Endothelial cell of umbilical vein (primary cell): ENCODE results near the gene BABAM2. TPM values are rescaled to one million over a fixed set of nuclear protein-coding genes. Genes with fewer than 3 reads are reported as not detected.
"Not testable (repeated sequence)": the region's sequence is repeated elsewhere in the genome, so short reads cannot be mapped to it uniquely, and the experiment has no call there.

Experiments used
- BruUV-seq: library from RNA; stranded (reverse); fragments of 400-500 nt; replicated peaks from 2 replicates; lab custom pipeline; 2021; lab: Mats Ljungman, UMichigan
- CTCF ChIA-PET: fragments of 300-600, 350-600 bp; sonication (Branson Sonifier 250); formaldehyde crosslinking; loops from one replicate; lab custom pipeline; 2021; ENCODE audit warnings: antibody characterized with exemption, inconsistent platforms; lab: Charles Lee
- POLR2A ChIA-PET: fragments of 300-600, 350-600 bp; sonication (Branson Sonifier 250); formaldehyde crosslinking; loops from one replicate; lab custom pipeline; 2021; ENCODE audit warnings: antibody characterized with exemption, inconsistent platforms; lab: Charles Lee
- DNase-seq: peaks from one replicate; pipeline ENCODE4 v3.0.0-alpha.2; 2011; ENCODE audit warnings: low read depth, low spot score
- FAIRE-seq: peaks from 2 replicates; lab custom pipeline; 2011; peaks lifted over from hg19 to GRCh38; lab: Jason Lieb, UNC
- H2AFZ ChIP-seq: 2 replicates; pipeline ENCODE4 v1.6.0; 2012; ENCODE audit warnings: low read depth, low read length, control low read depth, inconsistent platforms
- H3K27ac ChIP-seq: 2 replicates; pipeline ENCODE4 v1.5.1; 2011; ENCODE audit warnings: low read depth, mild to moderate bottlenecking, control low read depth, low read length, moderate library complexity; ENCODE audit not compliant: insufficient read depth
- H3K27me3 ChIP-seq, 2 experiments: 2 replicates each; pipeline versions ENCODE4 v1.6.0 to v1.6.1; 2011; ENCODE audit warnings: low read length in 2 of 2, mixed read lengths in 1 of 2; ENCODE audit not compliant: control insufficient read depth in 2 of 2, insufficient read depth in 2 of 2
- H3K36me3 ChIP-seq, 2 experiments: 2 replicates in 1 of 2; 3 replicates in 1 of 2; pipeline ENCODE4 v1.5.1; 2011; ENCODE audit warnings: low read length in 2 of 2, mild to moderate bottlenecking in 1 of 2, moderate library complexity in 1 of 2; ENCODE audit not compliant: control insufficient read depth in 2 of 2, insufficient read depth in 2 of 2; ENCODE audit errors: extremely low read depth in 1 of 2
- H3K4me1 ChIP-seq: 3 replicates; pipeline ENCODE4 v1.5.1; 2011; ENCODE audit warnings: mild to moderate bottlenecking, low read length; ENCODE audit not compliant: control insufficient read depth, insufficient read depth; ENCODE audit errors: extremely low read depth
- H3K4me2 ChIP-seq: 2 replicates; pipeline ENCODE4 v1.6.1; 2011; ENCODE audit warnings: low read length, control low read depth, mixed read lengths; ENCODE audit not compliant: insufficient read depth
- H3K4me3 ChIP-seq, 3 experiments: fragments of 200-600 bp in 1 of 3; sonication (generic), shearing (Covaris generic) in 1 of 3; replicated peaks in 1 of 3; 2 replicates each; pipeline ENCODE4 v1.5.1; 2011 to 2016; ENCODE audit warnings: control low read depth in 3 of 3, low read length in 3 of 3, mild to moderate bottlenecking in 2 of 3, inconsistent platforms in 1 of 3, low read depth in 1 of 3, moderate library complexity in 1 of 3; ENCODE audit not compliant: insufficient read depth in 1 of 3
- H3K79me2 ChIP-seq: 2 replicates; pipeline ENCODE4 v1.6.0; 2012; ENCODE audit warnings: low read length, inconsistent platforms; ENCODE audit not compliant: control insufficient read depth, insufficient read depth
- H3K9ac ChIP-seq: replicated peaks from 2 replicates; pipeline ENCODE3; 2011; ENCODE audit warnings: low read length, control low read depth; ENCODE audit not compliant: insufficient read depth; ENCODE audit errors: extremely low read depth
- H3K9me1 ChIP-seq: replicated peaks from 3 replicates; pipeline ENCODE4 v1.6.0; 2011; ENCODE audit warnings: mild to moderate bottlenecking, low read length; ENCODE audit not compliant: control insufficient read depth, insufficient read depth; ENCODE audit errors: extremely low read depth
- H3K9me3 ChIP-seq: replicated peaks from 2 replicates; pipeline ENCODE4 v1.5.1; 2012; ENCODE audit warnings: low read length, inconsistent platforms; ENCODE audit not compliant: control insufficient read depth, insufficient read depth
- H4K20me1 ChIP-seq: replicated peaks from 2 replicates; pipeline ENCODE3; 2011; ENCODE audit warnings: mild to moderate bottlenecking, low read length; ENCODE audit not compliant: control insufficient read depth, insufficient read depth; ENCODE audit errors: extremely low read depth
- CTCF ChIP-seq, 2 donors: IDR thresholded peaks; 1 replicate in 1 of 2; 2 replicates in 1 of 2; pipeline ENCODE4 v1.5.1; 2011; ENCODE audit warnings: low read length in 2 of 2, mild to moderate bottlenecking in 2 of 2, moderate library complexity in 2 of 2, control low read depth in 1 of 2, inconsistent platforms in 1 of 2, low read depth in 1 of 2; ENCODE audit not compliant: insufficient read depth in 1 of 2; ENCODE audit errors: extremely low read depth in 1 of 2
- EZH2 ChIP-seq: IDR thresholded peaks from 2 replicates; pipeline ENCODE4 v1.6.1; 2012; ENCODE audit warnings: borderline replicate concordance, low read depth, mild to moderate bottlenecking, moderate library complexity, low read length, inconsistent platforms; ENCODE audit not compliant: severe bottlenecking
- FOS ChIP-seq: IDR thresholded peaks from 2 replicates; pipeline ENCODE4 v1.6.1; 2011; ENCODE audit warnings: mild to moderate bottlenecking, low read length, moderate library complexity, borderline replicate concordance; ENCODE audit not compliant: insufficient read depth
- GATA2 ChIP-seq: IDR thresholded peaks from 2 replicates; pipeline ENCODE4 v1.7.0; 2011; ENCODE audit warnings: low read depth, mild to moderate bottlenecking, moderate library complexity, mixed read lengths, low read length; ENCODE audit not compliant: insufficient read length, insufficient read depth
- JUN ChIP-seq: IDR thresholded peaks from 2 replicates; pipeline ENCODE4 v1.6.1; 2011; ENCODE audit warnings: borderline replicate concordance, low read depth; ENCODE audit not compliant: insufficient read length, insufficient read depth
- MAX ChIP-seq: IDR thresholded peaks from 2 replicates; pipeline ENCODE4 v1.6.1; 2011; ENCODE audit not compliant: insufficient read depth, insufficient read length
- MYC ChIP-seq: IDR thresholded peaks from one replicate; pipeline ENCODE4 v1.6.1; 2011; ENCODE audit warnings: mild to moderate bottlenecking, low read depth, low read length
- POLR2AphosphoS5 ChIP-seq: IDR thresholded peaks from 2 replicates; pipeline ENCODE4 v1.6.1; 2012; ENCODE audit warnings: low read depth, mild to moderate bottlenecking, control low read depth, low read length, moderate library complexity; ENCODE audit not compliant: insufficient read depth
- dilution Hi-C: fragments of 300-500 bp; cut with MboI; formaldehyde crosslinking; loops from one replicate; pipeline ENCODE4 v1.15.0; 2019; ENCODE audit warnings: low sequenced_read_pairs; ENCODE audit not compliant: extremely low pct_ligation_motif_present
- intact Hi-C: fragments of 100-400 bp; cut with micrococcal nuclease; formaldehyde crosslinking; loops from one replicate; pipeline ENCODE4 v1.10.0; 2022
- polyA plus RNA-seq, 4 experiments: library from polyadenylated mRNA; depleted of rRNA in 3 of 4; stranded (reverse) in 3 of 4; unstranded in 1 of 4; fragments of >200 nt; gene quantifications; 2 replicates each; pipeline versions ENCODE4 v1.2.1 to v1.2.3, GENCODE V29; 2011 to 2012; ENCODE audit warnings: missing spikeins in 1 of 4
- total RNA-seq: library from RNA; stranded (reverse); gene quantifications from 2 replicates; pipeline ENCODE4 v1.2.3, GENCODE V29; 2021

Gene BABAM2
- total and polyA plus RNA-seq, 2 donors (not counting 3 experiments of a cell fraction or from before 2014, with no cell fraction given) = 19.9 to 27.6 TPM

- no peak for FAIRE-seq
- Histone ChIP-seq H4K20me1 (no peaks in the 10 kb centered on the region), H3K4me1 (peaks cover 14% of the 10 kb centered on the region), H3K9me1 (no peaks in the 10 kb centered on the region), H3K79me2 (no peaks in the 10 kb centered on the region), H2AFZ (no peak overlapping the region), H3K9me3 (no peaks in the 10 kb centered on the region), H3K4me2 (no peak overlapping the region), H3K4me3 (no peak overlapping the region), H3K36me3 (no peaks in the 10 kb centered on the region), H3K9ac (no peak overlapping the region), H3K27ac (no peak overlapping the region), H3K27me3 (no peaks in the 10 kb centered on the region)
- intact Hi-C loops = no loop called here
- dilution Hi-C loops = no loop called here
- ChIA-PET CTCF (interaction anchor here (0.6 to 1.7 kb wide), 3 partner anchors 9 to 13 kb away, joined by 3 to 4 read pairs (median 3); no protein-coding TSS in a partner anchor), POLR2A (no interaction called here)
- BruUV-seq = no TSS peak
- no peak for TF ChIP-seq JUN
- no peak for TF ChIP-seq MYC
- TF ChIP-seq POLR2AphosphoS5 = no peak
- no peak for TF ChIP-seq CTCF (IDR thresholded peaks at IDR 0.05; ENCODE audit: extremely low read depth in 1 of 2, insufficient read depth in 1 of 2, low read depth in 1 of 2, low read length in 2 of 2)
- no peak for TF ChIP-seq GATA2
- TF ChIP-seq MAX = no peak
- no peak for TF ChIP-seq FOS
- TF ChIP-seq EZH2 = no peak
- no peak for DNase-seq
Measured at GRCh38 chr2:28370354-28370753, 479.8 kb downstream of the BABAM2 start.

- H3K4me3 ChIP-seq, H3K4me2 ChIP-seq, DNase-seq, H2AFZ ChIP-seq, intact Hi-C loops, BruUV-seq, POLR2A ChIA-PET, H3K4me1 ChIP-seq, CTCF ChIA-PET, H3K9me3 ChIP-seq, dilution Hi-C loops, H3K9ac ChIP-seq, H3K27ac ChIP-seq, FAIRE-seq, H3K9me1 ChIP-seq, H4K20me1 ChIP-seq, H3K27me3 ChIP-seq, H3K79me2 ChIP-seq, H3K36me3 ChIP-seq: not testable (repeated sequence)
Measured at GRCh38 chr2:28371728-28372127, 481.2 kb downstream of the BABAM2 start.
